Hepatic stellate cell (primary cell): ENCODE measurements around the gene DHRS7C.

Source experiments
- DNase-seq: peaks from one replicate; pipeline ENCODE4 v3.0.0; 2011; ENCODE audit warnings: low spot score

Gene DHRS7C

DNA sequence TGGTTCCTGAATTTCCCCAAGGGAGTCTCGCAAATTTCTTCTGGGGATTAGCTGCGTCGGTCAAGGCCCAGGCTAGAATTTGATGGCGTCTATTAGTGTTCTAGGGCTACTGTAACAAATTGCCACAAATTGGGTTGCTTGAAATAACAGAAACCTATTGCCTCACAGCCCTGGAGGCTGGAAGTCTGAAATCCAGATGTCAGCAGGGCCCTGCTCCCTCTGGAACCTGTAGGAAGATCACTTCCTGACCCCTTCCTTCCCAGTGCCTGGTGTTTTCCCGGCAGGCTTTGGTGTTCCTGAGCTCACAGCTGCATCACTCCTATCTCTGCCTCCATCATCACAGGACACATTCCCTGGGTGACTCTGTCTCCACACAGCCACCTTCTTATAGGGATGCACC lies 24.4 kb downstream of the DHRS7C start:
- DNase-seq = no peak

DNA sequence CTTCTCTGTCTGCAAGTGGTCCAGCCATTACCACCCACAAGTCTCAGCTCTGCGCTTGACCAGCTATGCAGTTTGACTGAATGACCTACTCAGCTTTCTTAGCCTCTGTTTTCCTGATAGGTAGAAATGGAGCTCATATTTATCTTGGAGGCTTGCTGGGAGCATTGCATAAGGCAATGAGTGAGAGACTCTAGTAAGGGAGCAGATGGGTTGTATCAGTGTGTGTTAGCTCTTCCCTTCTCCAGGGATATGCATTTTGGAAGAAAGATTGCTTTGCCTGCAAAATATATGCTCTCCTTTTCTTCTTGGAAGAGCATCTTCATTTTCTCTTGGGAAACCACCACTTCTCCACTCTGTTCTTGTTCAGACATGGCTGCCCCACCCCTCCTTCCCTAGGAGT lies 26.1 kb downstream of the DHRS7C start:
- DNase-seq = no peak

GRCh38 chr17:9763643-9764042 lies 27.7 kb downstream of the DHRS7C start:
- no peak for DNase-seq

- DNase-seq = no peak
Observed at GRCh38 chr17:9760266-9760665, 31.1 kb downstream of the DHRS7C start.

GRCh38 chr17:9755083-9755482 lies 36.3 kb downstream of the DHRS7C start:
- DNase-seq = no peak

DNA sequence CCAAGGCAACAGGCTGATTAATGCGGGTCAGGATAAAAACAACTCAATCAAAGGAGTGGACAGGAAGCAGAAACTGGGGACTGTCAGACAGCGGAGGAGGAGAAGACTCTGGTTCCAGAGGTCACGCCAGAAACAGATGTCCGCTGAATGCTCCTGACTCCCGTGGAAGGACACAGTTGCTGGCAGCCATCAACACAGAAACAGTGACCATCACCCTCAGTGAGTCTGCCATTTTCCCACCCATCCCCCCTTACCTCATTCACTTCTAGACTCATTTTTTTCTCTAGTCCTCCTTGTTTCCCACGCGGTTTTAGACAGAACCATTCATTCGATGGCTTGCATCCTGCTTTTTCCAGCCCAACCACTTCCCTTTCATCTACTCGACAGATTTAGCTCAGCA lies 40.9 kb downstream of the DHRS7C start:
- DNase-seq = no peak

GRCh38 chr17:9729735-9730420 lies 61.5 kb downstream of the DHRS7C start:
- DNase-seq = no peak

- DNase-seq = peak; percentile 55
Observed at GRCh38 chr17:9729034-9729650, 62.2 kb downstream of the DHRS7C start.

DNA sequence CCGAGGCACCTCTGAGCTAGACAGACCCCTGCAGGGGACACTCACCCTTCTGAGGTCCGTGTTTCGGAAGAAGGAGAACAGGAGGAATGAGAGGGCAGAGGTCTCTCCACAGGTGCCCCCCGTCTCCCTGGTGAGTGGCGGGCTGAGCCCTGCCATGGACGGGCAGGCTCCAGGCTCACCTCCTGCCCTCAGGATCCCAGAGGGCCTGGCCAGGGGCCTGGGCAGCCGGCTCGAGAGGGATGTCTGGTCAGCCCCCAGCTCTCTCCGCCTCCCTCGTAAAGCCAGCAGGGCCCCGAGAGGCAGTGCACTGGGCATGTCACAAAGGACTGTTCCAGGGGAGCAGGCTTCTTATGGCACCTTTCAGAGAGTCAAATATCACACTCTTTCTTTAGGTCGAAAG lies 62.8 kb downstream of the DHRS7C start:
- DNase-seq = no peak

DNA sequence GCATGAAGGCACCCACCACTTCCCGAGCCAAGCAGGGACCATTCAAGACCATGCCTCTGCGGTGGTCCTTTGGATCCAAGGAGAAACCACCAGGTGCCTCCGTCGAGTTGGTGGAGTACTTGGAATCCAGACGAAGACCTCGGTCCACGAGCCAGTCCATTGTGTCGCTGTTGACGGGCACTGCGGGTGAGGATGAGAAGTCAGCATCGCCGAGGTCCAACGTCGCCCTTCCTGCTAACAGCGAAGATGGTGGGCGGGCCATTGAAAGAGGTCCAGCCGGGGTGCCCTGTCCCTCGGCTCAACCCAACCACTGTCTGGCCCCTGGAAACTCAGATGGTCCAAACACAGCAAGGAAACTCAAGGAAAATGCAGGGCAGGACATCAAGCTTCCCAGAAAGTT lies 63.4 kb downstream of the DHRS7C start:
- no peak for DNase-seq

GRCh38 chr17:9726291-9726690 lies 65.1 kb downstream of the DHRS7C start:
- DNase-seq = no peak

GRCh38 chr17:9725575-9725974 lies 65.8 kb downstream of the DHRS7C start:
- DNase-seq = no peak
